HepG2 (cell line): Measurements from ENCODE around the gene SLC25A10. TPM values are rescaled to one million over a fixed set of nuclear protein-coding genes. Genes with fewer than 3 reads are reported as not detected.
A peak's percentile ranks its signal among the peaks of the same experiment; 100 is the strongest.

ENCODE experiments used
- ARHGAP35 ChIP-seq: sonication (generic); formaldehyde crosslinking; IDR thresholded peaks from 2 replicates; pipeline ENCODE4 v1.9.0; 2022; ENCODE audit warnings: mild to moderate bottlenecking, inconsistent platforms, moderate library complexity, missing genetic modification reagents, borderline replicate concordance
- BHLHE40 ChIP-seq: IDR thresholded peaks from 2 replicates; pipeline ENCODE4 v1.6.1; 2011; ENCODE audit warnings: low read length, improper control_type of control experiment
- DR1 ChIP-seq: sonication (generic); formaldehyde crosslinking; IDR thresholded peaks from 2 replicates; pipeline ENCODE4 v1.8.0; 2021; ENCODE audit warnings: mild to moderate bottlenecking, missing genetic modification reagents, inconsistent platforms
- EHMT2 ChIP-seq: fragments of 200-600 bp; sonication (generic); IDR thresholded peaks from 2 replicates; pipeline ENCODE4 v1.7.0; 2017; ENCODE audit warnings: antibody characterized with exemption, low read depth, low read length, borderline replicate concordance
- KLF13 ChIP-seq: sonication (generic); formaldehyde crosslinking; IDR thresholded peaks from 2 replicates; pipeline ENCODE4 v1.4.0; 2020; ENCODE audit warnings: mild to moderate bottlenecking, missing genetic modification reagents
- MTF2 ChIP-seq: sonication (generic); formaldehyde crosslinking; IDR thresholded peaks from 2 replicates; pipeline ENCODE4 v1.5.0; 2020; ENCODE audit warnings: missing genetic modification reagents, borderline replicate concordance
- RXRA ChIP-seq: sonication (generic); formaldehyde crosslinking; IDR thresholded peaks from 2 replicates; pipeline ENCODE4 v1.5.1; 2020; ENCODE audit warnings: missing genetic modification reagents
- TEAD2 ChIP-seq: sonication (generic); formaldehyde crosslinking; IDR thresholded peaks from 2 replicates; pipeline ENCODE4 v1.9.0; 2021; ENCODE audit warnings: missing genetic modification reagents
- ZNF124 ChIP-seq: sonication (generic); formaldehyde crosslinking; IDR thresholded peaks from 2 replicates; pipeline ENCODE4 v1.4.0; 2020; ENCODE audit warnings: missing genetic modification reagents
- ZNF260 ChIP-seq: sonication (generic); formaldehyde crosslinking; IDR thresholded peaks from 2 replicates; pipeline ENCODE4 v1.4.0; 2020; ENCODE audit warnings: missing genetic modification reagents, low read depth, mild to moderate bottlenecking, borderline replicate concordance
- ZNF460 ChIP-seq: sonication (generic); formaldehyde crosslinking; IDR thresholded peaks from 2 replicates; pipeline ENCODE4 v1.5.1; 2020; ENCODE audit warnings: missing genetic modification reagents, mild to moderate bottlenecking, borderline replicate concordance
- ZNF607 ChIP-seq: sonication (generic); formaldehyde crosslinking; IDR thresholded peaks from 2 replicates; pipeline ENCODE4 v1.5.1; 2020; ENCODE audit warnings: missing genetic modification reagents, mild to moderate bottlenecking, borderline replicate concordance
- polyA plus RNA-seq, 8 experiments: library from polyadenylated mRNA; depleted of rRNA in 3 of 8; stranded (reverse) in 7 of 8; unstranded in 1 of 8; fragments of >200 nt; fragmentation: Illumina TruSeq in 4 of 8; extraction: Trizol in 4 of 8; gene quantifications; 2 replicates each; pipeline versions ENCODE4 v1.2.1 to v1.2.3, GENCODE V29; 2011 to 2016; ENCODE audit warnings: low read depth in 4 of 8, missing spikeins in 1 of 8, mixed read lengths in 1 of 8; ENCODE audit not compliant: insufficient read depth in 1 of 8
- total RNA-seq, 5 experiments: library from RNA; depleted of rRNA; stranded (reverse); fragments of >200 nt; fragmentation: Illumina TruSeq; extraction: Trizol; gene quantifications; 2 replicates each; pipeline ENCODE4 v1.2.3, GENCODE V29; 2016; ENCODE audit warnings: low read depth in 1 of 5
- TF ChIP-seq, protein P1 (sequence below): sonication (generic); formaldehyde crosslinking; IDR thresholded peaks from 2 replicates; pipeline ENCODE4 v1.5.0; 2020; ENCODE audit warnings: mild to moderate bottlenecking, missing genetic modification reagents, borderline replicate concordance
- TF ChIP-seq, protein P2 (sequence below): IDR thresholded peaks from 2 replicates; pipeline ENCODE4 v1.6.1; 2016; ENCODE audit warnings: low read depth, borderline replicate concordance
- TF ChIP-seq, protein P3 (sequence below): sonication (generic); formaldehyde crosslinking; IDR thresholded peaks from 2 replicates; pipeline ENCODE4 v1.9.0; 2021; ENCODE audit warnings: missing genetic modification reagents, mild to moderate bottlenecking, borderline replicate concordance
- TF ChIP-seq, protein P4 (sequence below): sonication (generic); formaldehyde crosslinking; conservative IDR thresholded peaks from 2 replicates; pipeline ENCODE4 v1.8.1; 2023; ENCODE audit warnings: missing genetic modification reagents

The SLC25A10 gene
- total and polyA plus RNA-seq, 2 of the 13 experiments (the other 11 are each of a cell fraction or from before 2014, with no cell fraction given) = 46.5 to 140 TPM

DNA sequence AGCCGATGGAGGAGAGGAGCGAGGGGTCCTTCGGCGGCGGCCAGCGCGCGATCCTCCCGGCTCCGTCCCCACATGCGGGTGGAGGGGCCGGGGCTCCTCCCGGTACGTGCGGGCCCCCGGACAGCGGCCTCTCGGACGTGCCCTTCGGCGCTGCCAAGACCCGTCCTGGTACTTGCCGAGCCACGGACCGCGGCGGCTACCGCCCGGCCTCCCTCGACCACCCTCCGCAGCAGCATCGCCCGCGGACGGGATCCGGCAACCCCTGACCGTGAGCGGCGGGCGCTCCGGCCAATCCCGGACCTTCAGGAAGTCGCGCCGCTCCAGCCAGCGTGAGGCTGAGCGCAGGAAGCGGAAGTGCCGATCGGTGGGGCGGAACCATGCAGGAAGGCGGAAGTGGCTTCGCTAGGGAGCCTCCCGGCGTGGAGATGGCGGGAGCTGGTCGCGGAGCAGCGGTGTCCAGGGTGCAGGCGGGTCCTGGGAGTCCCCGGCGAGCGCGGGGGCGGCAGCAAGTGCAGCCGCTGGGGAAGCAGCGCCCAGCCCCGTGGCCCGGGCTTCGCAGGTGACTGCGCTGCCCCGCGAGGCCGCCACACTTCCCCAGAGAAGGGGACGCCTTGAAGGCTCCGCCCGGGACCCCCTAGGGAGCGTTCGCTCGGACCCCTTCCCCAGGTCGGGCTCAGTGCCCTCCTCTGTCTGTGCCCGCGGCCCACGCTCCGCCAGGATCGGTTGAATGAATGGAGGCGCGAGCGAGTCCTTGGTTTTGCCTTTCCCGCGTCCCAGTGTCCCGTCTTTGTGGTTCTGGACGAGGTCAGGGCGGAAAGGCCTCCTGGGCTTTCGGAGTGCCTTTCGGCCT lies 45.5 kb upstream of the SLC25A10 start, which contains the start of the genes CCDC137 and OXLD1 (continued):
- TF ChIP-seq, protein P1, sequence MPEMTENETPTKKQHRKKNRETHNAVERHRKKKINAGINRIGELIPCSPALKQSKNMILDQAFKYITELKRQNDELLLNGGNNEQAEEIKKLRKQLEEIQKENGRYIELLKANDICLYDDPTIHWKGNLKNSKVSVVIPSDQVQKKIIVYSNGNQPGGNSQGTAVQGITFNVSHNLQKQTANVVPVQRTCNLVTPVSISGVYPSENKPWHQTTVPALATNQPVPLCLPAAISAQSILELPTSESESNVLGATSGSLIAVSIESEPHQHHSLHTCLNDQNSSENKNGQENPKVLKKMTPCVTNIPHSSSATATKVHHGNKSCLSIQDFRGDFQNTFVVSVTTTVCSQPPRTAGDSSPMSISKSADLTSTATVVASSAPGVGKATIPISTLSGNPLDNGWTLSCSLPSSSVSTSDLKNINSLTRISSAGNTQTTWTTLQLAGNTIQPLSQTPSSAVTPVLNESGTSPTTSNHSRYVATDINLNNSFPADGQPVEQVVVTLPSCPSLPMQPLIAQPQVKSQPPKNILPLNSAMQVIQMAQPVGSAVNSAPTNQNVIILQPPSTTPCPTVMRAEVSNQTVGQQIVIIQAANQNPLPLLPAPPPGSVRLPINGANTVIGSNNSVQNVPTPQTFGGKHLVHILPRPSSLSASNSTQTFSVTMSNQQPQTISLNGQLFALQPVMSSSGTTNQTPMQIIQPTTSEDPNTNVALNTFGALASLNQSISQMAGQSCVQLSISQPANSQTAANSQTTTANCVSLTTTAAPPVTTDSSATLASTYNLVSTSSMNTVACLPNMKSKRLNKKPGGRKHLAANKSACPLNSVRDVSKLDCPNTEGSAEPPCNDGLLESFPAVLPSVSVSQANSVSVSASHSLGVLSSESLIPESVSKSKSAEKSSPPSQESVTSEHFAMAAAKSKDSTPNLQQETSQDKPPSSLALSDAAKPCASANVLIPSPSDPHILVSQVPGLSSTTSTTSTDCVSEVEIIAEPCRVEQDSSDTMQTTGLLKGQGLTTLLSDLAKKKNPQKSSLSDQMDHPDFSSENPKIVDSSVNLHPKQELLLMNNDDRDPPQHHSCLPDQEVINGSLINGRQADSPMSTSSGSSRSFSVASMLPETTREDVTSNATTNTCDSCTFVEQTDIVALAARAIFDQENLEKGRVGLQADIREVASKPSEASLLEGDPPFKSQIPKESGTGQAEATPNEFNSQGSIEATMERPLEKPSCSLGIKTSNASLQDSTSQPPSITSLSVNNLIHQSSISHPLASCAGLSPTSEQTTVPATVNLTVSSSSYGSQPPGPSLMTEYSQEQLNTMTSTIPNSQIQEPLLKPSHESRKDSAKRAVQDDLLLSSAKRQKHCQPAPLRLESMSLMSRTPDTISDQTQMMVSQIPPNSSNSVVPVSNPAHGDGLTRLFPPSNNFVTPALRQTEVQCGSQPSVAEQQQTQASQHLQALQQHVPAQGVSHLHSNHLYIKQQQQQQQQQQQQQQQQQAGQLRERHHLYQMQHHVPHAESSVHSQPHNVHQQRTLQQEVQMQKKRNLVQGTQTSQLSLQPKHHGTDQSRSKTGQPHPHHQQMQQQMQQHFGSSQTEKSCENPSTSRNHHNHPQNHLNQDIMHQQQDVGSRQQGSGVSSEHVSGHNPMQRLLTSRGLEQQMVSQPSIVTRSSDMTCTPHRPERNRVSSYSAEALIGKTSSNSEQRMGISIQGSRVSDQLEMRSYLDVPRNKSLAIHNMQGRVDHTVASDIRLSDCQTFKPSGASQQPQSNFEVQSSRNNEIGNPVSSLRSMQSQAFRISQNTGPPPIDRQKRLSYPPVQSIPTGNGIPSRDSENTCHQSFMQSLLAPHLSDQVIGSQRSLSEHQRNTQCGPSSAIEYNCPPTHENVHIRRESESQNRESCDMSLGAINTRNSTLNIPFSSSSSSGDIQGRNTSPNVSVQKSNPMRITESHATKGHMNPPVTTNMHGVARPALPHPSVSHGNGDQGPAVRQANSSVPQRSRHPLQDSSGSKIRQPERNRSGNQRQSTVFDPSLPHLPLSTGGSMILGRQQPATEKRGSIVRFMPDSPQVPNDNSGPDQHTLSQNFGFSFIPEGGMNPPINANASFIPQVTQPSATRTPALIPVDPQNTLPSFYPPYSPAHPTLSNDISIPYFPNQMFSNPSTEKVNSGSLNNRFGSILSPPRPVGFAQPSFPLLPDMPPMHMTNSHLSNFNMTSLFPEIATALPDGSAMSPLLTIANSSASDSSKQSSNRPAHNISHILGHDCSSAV = no peak
- peak; percentile 79; the same call in 1 of the 2 replicates for TF ChIP-seq RXRA (CRISPR knock-in tag)
- no peak for TF ChIP-seq TEAD2 (CRISPR knock-in tag)
- peak; percentile 70 for TF ChIP-seq ZNF607 (CRISPR knock-in tag)
- TF ChIP-seq, protein P2, sequence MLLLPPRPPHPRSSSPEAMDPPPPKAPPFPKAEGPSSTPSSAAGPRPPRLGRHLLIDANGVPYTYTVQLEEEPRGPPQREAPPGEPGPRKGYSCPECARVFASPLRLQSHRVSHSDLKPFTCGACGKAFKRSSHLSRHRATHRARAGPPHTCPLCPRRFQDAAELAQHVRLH (CRISPR knock-in tag) = peak; percentile 24; the same call in 1 of the 2 replicates
- TF ChIP-seq KLF13 (CRISPR knock-in tag) = peak; percentile 72; the same call in 1 of the 2 replicates
- TF ChIP-seq ARHGAP35 = peak; percentile 52; the same call in 1 of the 2 replicates
- TF ChIP-seq, protein P3, sequence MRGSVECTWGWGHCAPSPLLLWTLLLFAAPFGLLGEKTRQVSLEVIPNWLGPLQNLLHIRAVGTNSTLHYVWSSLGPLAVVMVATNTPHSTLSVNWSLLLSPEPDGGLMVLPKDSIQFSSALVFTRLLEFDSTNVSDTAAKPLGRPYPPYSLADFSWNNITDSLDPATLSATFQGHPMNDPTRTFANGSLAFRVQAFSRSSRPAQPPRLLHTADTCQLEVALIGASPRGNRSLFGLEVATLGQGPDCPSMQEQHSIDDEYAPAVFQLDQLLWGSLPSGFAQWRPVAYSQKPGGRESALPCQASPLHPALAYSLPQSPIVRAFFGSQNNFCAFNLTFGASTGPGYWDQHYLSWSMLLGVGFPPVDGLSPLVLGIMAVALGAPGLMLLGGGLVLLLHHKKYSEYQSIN (CRISPR knock-in tag) = no peak
- TF ChIP-seq DR1 (CRISPR knock-in tag) = peak; percentile 76
- TF ChIP-seq ZNF124 (CRISPR knock-in tag) = 0 out of 2 replicates have a peak, but pooled peaks have one; percentile 26
- 0 out of 2 replicates have a peak, but pooled peaks have one; percentile 40 for TF ChIP-seq ZNF460 (CRISPR knock-in tag)
- TF ChIP-seq, protein P4, sequence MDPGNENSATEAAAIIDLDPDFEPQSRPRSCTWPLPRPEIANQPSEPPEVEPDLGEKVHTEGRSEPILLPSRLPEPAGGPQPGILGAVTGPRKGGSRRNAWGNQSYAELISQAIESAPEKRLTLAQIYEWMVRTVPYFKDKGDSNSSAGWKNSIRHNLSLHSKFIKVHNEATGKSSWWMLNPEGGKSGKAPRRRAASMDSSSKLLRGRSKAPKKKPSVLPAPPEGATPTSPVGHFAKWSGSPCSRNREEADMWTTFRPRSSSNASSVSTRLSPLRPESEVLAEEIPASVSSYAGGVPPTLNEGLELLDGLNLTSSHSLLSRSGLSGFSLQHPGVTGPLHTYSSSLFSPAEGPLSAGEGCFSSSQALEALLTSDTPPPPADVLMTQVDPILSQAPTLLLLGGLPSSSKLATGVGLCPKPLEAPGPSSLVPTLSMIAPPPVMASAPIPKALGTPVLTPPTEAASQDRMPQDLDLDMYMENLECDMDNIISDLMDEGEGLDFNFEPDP (CRISPR knock-in tag) = peak; percentile 67; the same call in 1 of the 2 replicates
- no peak for TF ChIP-seq ZNF260
- TF ChIP-seq MTF2 (CRISPR knock-in tag) = no peak; the same call in 1 of the 2 replicates
- no peak; the same call in 1 of the 2 replicates for TF ChIP-seq BHLHE40
- no peak for TF ChIP-seq EHMT2
